ENCODE data around the gene GIMAP2. TPM values are rescaled to one million over a fixed set of nuclear protein-coding genes. Genes with fewer than 3 reads are reported as not detected.

Gene GIMAP2
- total and polyA plus RNA-seq, 2 of the 13 experiments (the other 11 are each of a cell fraction or from before 2014, with no cell fraction given), result 0.49 to 1.4 TPM

DNA sequence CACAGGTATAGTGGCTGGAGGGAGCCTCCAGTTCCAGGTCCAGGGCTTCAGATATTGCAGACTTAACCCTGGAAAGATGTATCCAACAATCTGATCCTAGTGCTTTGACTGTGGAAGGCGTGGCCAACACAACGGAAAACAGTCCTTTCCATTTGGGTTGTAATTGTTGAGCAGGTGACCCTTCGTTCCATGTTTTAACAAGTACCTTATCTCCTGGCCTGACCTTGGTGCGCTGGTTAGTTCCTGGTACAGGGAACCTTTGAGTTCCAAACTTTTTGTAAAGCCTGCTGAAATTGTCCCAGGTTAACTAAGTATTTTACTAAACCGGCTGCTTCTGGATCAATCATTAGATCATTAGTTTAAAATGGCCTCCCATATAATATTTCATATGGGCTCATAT, 29.5 kb upstream of the GIMAP2 start:
- BruUV-seq (replicated peaks), result no TSS peak
- POLR2A ChIA-PET, result no interaction called here
- H3K79me2 ChIP-seq (ENCODE audit: insufficient read depth, low read length), result no peaks in the 10 kb centered on the region
- no peaks in the 10 kb centered on the region for H4K20me1 ChIP-seq (ENCODE audit: insufficient read depth, low read length)
- DNase-seq (ENCODE audit: low spot score) (no peak), ATAC-seq (no peak), FAIRE-seq (no peak)
- H3K9me3 ChIP-seq (ENCODE audit: low read length), result no peaks in the 10 kb centered on the region
- peaks cover 0 to 5% of the 10 kb centered on the region in 2 experiments; a peak in 1 of 5 replicates for H3K27me3 ChIP-seq (ENCODE audit: control insufficient read depth in 1 of 2, insufficient read depth in 2 of 2, low read length in 2 of 2)
- CTCF ChIA-PET (ENCODE audit: low intra/inter-chr PET ratio, low total read pairs), result no interaction called here
- H3K27ac ChIP-seq (ENCODE audit: extremely low read length, insufficient read depth, low read length), result no peak overlapping the region
- H3K4me1 ChIP-seq (ENCODE audit: insufficient read depth, low read length), result no peaks in the 10 kb centered on the region
- TF ChIP-seq POLR2AphosphoS5 (IDR thresholded peaks at IDR 0.05; ENCODE audit: low read depth, low read length) (no peak), ZNF383 (CRISPR knock-in tag; IDR thresholded peaks at IDR 0.05; ENCODE audit: borderline replicate concordance) (no peak), ZNF547 (CRISPR knock-in tag; IDR thresholded peaks at IDR 0.05) (no peak), ZNF354B (CRISPR knock-in tag; IDR thresholded peaks at IDR 0.05) (no peak), POLR2A (IDR thresholded peaks at IDR 0.05; ENCODE audit: insufficient read depth in 1 of 2, low read depth in 2 of 2, low read length in 2 of 2) (no peak), SOX5 (CRISPR knock-in tag; IDR thresholded peaks at IDR 0.05; ENCODE audit: borderline replicate concordance) (no peak), NFKB2 (CRISPR knock-in tag; IDR thresholded peaks at IDR 0.05; ENCODE audit: borderline replicate concordance) (no peak), ZNF776 (CRISPR knock-in tag; IDR thresholded peaks at IDR 0.05) (no peak), IRF2 (CRISPR knock-in tag; IDR thresholded peaks at IDR 0.05) (no peak), CHCHD3 (CRISPR knock-in tag; IDR thresholded peaks at IDR 0.05) (no peak)
- TF ChIP-seq, protein P1, sequence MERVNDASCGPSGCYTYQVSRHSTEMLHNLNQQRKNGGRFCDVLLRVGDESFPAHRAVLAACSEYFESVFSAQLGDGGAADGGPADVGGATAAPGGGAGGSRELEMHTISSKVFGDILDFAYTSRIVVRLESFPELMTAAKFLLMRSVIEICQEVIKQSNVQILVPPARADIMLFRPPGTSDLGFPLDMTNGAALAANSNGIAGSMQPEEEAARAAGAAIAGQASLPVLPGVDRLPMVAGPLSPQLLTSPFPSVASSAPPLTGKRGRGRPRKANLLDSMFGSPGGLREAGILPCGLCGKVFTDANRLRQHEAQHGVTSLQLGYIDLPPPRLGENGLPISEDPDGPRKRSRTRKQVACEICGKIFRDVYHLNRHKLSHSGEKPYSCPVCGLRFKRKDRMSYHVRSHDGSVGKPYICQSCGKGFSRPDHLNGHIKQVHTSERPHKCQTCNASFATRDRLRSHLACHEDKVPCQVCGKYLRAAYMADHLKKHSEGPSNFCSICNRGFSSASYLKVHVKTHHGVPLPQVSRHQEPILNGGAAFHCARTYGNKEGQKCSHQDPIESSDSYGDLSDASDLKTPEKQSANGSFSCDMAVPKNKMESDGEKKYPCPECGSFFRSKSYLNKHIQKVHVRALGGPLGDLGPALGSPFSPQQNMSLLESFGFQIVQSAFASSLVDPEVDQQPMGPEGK (CRISPR knock-in tag; IDR thresholded peaks at IDR 0.05), result no peak
- TF ChIP-seq, protein P2, sequence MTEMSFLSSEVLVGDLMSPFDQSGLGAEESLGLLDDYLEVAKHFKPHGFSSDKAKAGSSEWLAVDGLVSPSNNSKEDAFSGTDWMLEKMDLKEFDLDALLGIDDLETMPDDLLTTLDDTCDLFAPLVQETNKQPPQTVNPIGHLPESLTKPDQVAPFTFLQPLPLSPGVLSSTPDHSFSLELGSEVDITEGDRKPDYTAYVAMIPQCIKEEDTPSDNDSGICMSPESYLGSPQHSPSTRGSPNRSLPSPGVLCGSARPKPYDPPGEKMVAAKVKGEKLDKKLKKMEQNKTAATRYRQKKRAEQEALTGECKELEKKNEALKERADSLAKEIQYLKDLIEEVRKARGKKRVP (CRISPR knock-in tag; IDR thresholded peaks at IDR 0.05), result no peak
- TF ChIP-seq, protein P3, sequence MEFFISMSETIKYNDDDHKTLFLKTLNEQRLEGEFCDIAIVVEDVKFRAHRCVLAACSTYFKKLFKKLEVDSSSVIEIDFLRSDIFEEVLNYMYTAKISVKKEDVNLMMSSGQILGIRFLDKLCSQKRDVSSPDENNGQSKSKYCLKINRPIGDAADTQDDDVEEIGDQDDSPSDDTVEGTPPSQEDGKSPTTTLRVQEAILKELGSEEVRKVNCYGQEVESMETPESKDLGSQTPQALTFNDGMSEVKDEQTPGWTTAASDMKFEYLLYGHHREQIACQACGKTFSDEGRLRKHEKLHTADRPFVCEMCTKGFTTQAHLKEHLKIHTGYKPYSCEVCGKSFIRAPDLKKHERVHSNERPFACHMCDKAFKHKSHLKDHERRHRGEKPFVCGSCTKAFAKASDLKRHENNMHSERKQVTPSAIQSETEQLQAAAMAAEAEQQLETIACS (CRISPR knock-in tag; IDR thresholded peaks at IDR 0.05), result no peak
- H2AFZ ChIP-seq (ENCODE audit: low read length), result no peak overlapping the region
- in situ Hi-C loops (cut with HindIII; ENCODE audit: extremely low pct_ligation_motif_present, low pct_unique_long_range_greater_than_20kb) (no loop called here), intact Hi-C loops (cut with micrococcal nuclease; ENCODE audit: unreplicated experiment) (no loop called here)
- H3K9ac ChIP-seq (ENCODE audit: insufficient read depth, low read depth, low read length), result no peak overlapping the region
- H3K36me3 ChIP-seq (replicated peaks in 1 of 2; ENCODE audit: control insufficient read depth in 1 of 2, insufficient read depth in 2 of 2, low read length in 2 of 2), result no peaks in the 10 kb centered on the region
- WGBS (ENCODE audit: low lambda C conversion rate), result 0% methylated on average over 5 of the region's 5 CpGs
- no peak overlapping the region for H3K4me2 ChIP-seq (ENCODE audit: low read depth, low read length)
- H3K4me3 ChIP-seq (replicated peaks in 1 of 3; ENCODE audit: insufficient read depth in 1 of 3, low read depth in 2 of 3, low read length in 3 of 3), result no peak overlapping the region
